GM23338 (cell line): ENCODE measurements around the gene MPST. TPM values are rescaled to one million over a fixed set of nuclear protein-coding genes. Genes with fewer than 3 reads are reported as not detected.

Experiments used
- ATAC-seq: fragments of 200-7000 bp; cut with Tn5 transposase; 3 replicates; pipeline ENCODE4 v1.9.1; 2020
- DNase-seq: peaks from one replicate; pipeline ENCODE4 v3.0.0-alpha.2; 2015; ENCODE audit warnings: low spot score
- H2AFZ ChIP-seq: fragments of 200-600 bp; sonication (generic); 2 replicates; pipeline ENCODE4 v1.8.0; 2016; ENCODE audit warnings: antibody characterized with exemption, mild to moderate bottlenecking, moderate library complexity
- H3F3A ChIP-seq: fragments of 200-600 bp; sonication (generic); replicated peaks from 2 replicates; pipeline ENCODE4 v1.8.0; 2017; ENCODE audit warnings: antibody characterized with exemption, mixed run types, low read depth
- H3K27ac ChIP-seq: fragments of 200-600 bp; sonication (generic); 2 replicates; pipeline ENCODE4 v1.6.1; 2016; ENCODE audit warnings: low read depth
- H3K27me3 ChIP-seq: fragments of 200-600 bp; sonication (generic); 2 replicates; pipeline ENCODE4 v1.8.0; 2016; ENCODE audit warnings: mild to moderate bottlenecking, mixed run types, moderate library complexity; ENCODE audit not compliant: insufficient read depth
- H3K36me3 ChIP-seq: fragments of 200-600 bp; sonication (generic); 2 replicates; pipeline ENCODE4 v1.8.0; 2016; ENCODE audit warnings: mild to moderate bottlenecking; ENCODE audit not compliant: insufficient read depth
- H3K4me1 ChIP-seq: fragments of 200-600 bp; sonication (generic); 2 replicates; pipeline ENCODE4 v1.8.0; 2016; ENCODE audit warnings: mild to moderate bottlenecking, moderate library complexity; ENCODE audit not compliant: insufficient read depth
- H3K4me2 ChIP-seq: fragments of 200-600 bp; sonication (generic); 2 replicates; pipeline ENCODE4 v1.7.1; 2017; ENCODE audit warnings: mixed run types
- H3K4me3 ChIP-seq: fragments of 200-600 bp; sonication (generic); 2 replicates; pipeline ENCODE4 v1.6.1; 2016; ENCODE audit warnings: mixed run types
- H3K79me2 ChIP-seq: fragments of 200-600 bp; sonication (generic); replicated peaks from 2 replicates; pipeline ENCODE4 v1.8.0; 2017; ENCODE audit warnings: mild to moderate bottlenecking; ENCODE audit not compliant: insufficient read depth
- H3K9me2 ChIP-seq: fragments of 200-600 bp; sonication (generic); 2 replicates; pipeline ENCODE4 v1.8.0; 2017; ENCODE audit not compliant: insufficient read depth
- H4K20me1 ChIP-seq: fragments of 200-600 bp; sonication (generic); replicated peaks from 2 replicates; pipeline ENCODE4 v1.8.0; 2017; ENCODE audit warnings: mild to moderate bottlenecking; ENCODE audit not compliant: insufficient read depth
- H3K27ac Mint-ChIP-seq: 2 replicates; pipeline ENCODE4 v1.8.0; 2020; ENCODE audit warnings: inconsistent platforms, mild to moderate bottlenecking, moderate library complexity, mixed read lengths
- H3K27me3 Mint-ChIP-seq: 3 replicates; pipeline ENCODE4 v1.8.0; 2022; ENCODE audit warnings: low read depth, mild to moderate bottlenecking, moderate library complexity, mixed read lengths, inconsistent platforms; ENCODE audit not compliant: insufficient read depth, poor library complexity
- H3K36me3 Mint-ChIP-seq: 3 replicates; pipeline ENCODE4 v1.8.0; 2021; ENCODE audit warnings: low read depth, mild to moderate bottlenecking, inconsistent platforms, moderate library complexity, mixed read lengths
- H3K4me1 Mint-ChIP-seq: 3 replicates; pipeline ENCODE4 v1.8.0; 2020; ENCODE audit warnings: mild to moderate bottlenecking, inconsistent platforms, mixed read lengths
- H3K4me3 Mint-ChIP-seq: 3 replicates; pipeline ENCODE4 v1.8.0; 2021; ENCODE audit warnings: moderate library complexity, mild to moderate bottlenecking, inconsistent platforms, mixed read lengths
- H3K9me3 Mint-ChIP-seq: 3 replicates; pipeline ENCODE4 v1.8.0; 2020; ENCODE audit warnings: moderate library complexity, mild to moderate bottlenecking, inconsistent platforms, mixed read lengths
- EZH2 ChIP-seq: fragments of 200-600 bp; sonication (generic); IDR thresholded peaks from one replicate; pipeline ENCODE4 v1.8.0; 2017; ENCODE audit warnings: antibody characterized with exemption, mild to moderate bottlenecking, low read depth; ENCODE audit not compliant: unreplicated experiment
- NANOG ChIP-seq: IDR thresholded peaks from 2 replicates; pipeline ENCODE4 v1.6.1; 2016; ENCODE audit warnings: antibody characterized with exemption, borderline replicate concordance
- POLR2AphosphoS5 ChIP-seq: IDR thresholded peaks from 2 replicates; pipeline ENCODE4 v1.6.1; 2016; ENCODE audit warnings: antibody characterized with exemption, low read depth
- ZNF114 ChIP-seq: fragments of 250-450 bp; sonication (Bioruptor Pico); IDR thresholded peaks from 2 replicates; pipeline ENCODE4 v1.5.0; 2020; ENCODE audit warnings: mild to moderate bottlenecking, moderate library complexity
- polyA plus RNA-seq: library from polyadenylated mRNA; unstranded; fragments of >200 nt; fragmentation: Nextera tagmentation; extraction: Ambion mirVana; gene quantifications from 2 replicates; pipeline ENCODE4 v1.2.1, GENCODE V29; 2016
- total RNA-seq: library from RNA; depleted of rRNA; stranded (reverse); fragments of >200 nt; shearing (Covaris generic); gene quantifications from 2 replicates; pipeline ENCODE4 v1.2.3, GENCODE V29; 2014
- TF ChIP-seq, protein P1 (sequence below): IDR thresholded peaks from 2 replicates; pipeline ENCODE4 v1.6.1; 2016; ENCODE audit warnings: antibody characterized with exemption
- TF ChIP-seq, protein P2 (sequence below): IDR thresholded peaks from one replicate; pipeline ENCODE4 v1.6.1; 2018; ENCODE audit warnings: antibody characterized with exemption; ENCODE audit not compliant: unreplicated experiment
- TF ChIP-seq, protein P3 (sequence below): fragments of 250-450 bp; sonication (Bioruptor Pico); IDR thresholded peaks from 2 replicates; pipeline ENCODE4 v1.5.0; 2020; ENCODE audit warnings: mild to moderate bottlenecking, moderate library complexity

Gene MPST
- total and polyA plus RNA-seq, 2 experiments from 2014 or later: 86.2 to 158 TPM

DNA sequence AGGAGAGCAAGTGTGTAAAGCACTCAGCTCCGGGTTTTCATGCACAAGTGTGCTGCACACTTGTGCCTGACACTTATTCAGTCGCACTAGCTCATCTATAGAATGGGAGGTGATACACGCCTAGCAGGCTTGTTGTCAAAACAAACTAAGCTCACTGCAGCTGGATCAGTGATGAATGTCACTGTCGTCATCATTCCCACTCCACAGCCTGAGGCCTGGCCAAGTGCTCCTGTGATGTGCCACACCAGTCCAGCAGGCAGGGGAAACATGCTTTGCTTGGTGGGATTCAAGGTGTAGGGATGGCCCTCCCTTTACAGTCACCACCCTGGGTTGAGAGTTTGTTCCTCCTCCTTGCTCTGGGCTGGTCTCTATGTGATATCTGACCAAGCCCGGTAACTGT, 6.8 kb downstream of the MPST start:
- H3K27me3 ChIP-seq: no peaks in the 10 kb centered on the region
- H3K36me3 ChIP-seq: peaks cover 3% of the 10 kb centered on the region; the same call in 1 of the 2 replicates
- no peak overlapping the region for H3K27ac ChIP-seq
- peaks cover 8% of the 10 kb centered on the region for H4K20me1 ChIP-seq
- Mint-ChIP-seq H3K4me3 (no peak overlapping the region), H3K9me3 (no peaks in the 10 kb centered on the region), H3K27me3 (peaks cover 15% of the 10 kb centered on the region), H3K36me3 (peaks cover 42% of the 10 kb centered on the region), H3K27ac (no peak overlapping the region), H3K4me1 (peaks cover 19% of the 10 kb centered on the region; the same call in 2 of the 3 replicates)
- ATAC-seq: no peak
- no peak overlapping the region for H3K4me2 ChIP-seq
- no peaks in the 10 kb centered on the region for H3K9me2 ChIP-seq
- TF ChIP-seq EZH2 (no peak), POLR2AphosphoS5 (no peak), NANOG (no peak), ZNF114 (CRISPR knock-in tag) (no peak)
- TF ChIP-seq, protein P1, sequence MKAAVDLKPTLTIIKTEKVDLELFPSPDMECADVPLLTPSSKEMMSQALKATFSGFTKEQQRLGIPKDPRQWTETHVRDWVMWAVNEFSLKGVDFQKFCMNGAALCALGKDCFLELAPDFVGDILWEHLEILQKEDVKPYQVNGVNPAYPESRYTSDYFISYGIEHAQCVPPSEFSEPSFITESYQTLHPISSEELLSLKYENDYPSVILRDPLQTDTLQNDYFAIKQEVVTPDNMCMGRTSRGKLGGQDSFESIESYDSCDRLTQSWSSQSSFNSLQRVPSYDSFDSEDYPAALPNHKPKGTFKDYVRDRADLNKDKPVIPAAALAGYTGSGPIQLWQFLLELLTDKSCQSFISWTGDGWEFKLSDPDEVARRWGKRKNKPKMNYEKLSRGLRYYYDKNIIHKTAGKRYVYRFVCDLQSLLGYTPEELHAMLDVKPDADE: no peak
- TF ChIP-seq, protein P2, sequence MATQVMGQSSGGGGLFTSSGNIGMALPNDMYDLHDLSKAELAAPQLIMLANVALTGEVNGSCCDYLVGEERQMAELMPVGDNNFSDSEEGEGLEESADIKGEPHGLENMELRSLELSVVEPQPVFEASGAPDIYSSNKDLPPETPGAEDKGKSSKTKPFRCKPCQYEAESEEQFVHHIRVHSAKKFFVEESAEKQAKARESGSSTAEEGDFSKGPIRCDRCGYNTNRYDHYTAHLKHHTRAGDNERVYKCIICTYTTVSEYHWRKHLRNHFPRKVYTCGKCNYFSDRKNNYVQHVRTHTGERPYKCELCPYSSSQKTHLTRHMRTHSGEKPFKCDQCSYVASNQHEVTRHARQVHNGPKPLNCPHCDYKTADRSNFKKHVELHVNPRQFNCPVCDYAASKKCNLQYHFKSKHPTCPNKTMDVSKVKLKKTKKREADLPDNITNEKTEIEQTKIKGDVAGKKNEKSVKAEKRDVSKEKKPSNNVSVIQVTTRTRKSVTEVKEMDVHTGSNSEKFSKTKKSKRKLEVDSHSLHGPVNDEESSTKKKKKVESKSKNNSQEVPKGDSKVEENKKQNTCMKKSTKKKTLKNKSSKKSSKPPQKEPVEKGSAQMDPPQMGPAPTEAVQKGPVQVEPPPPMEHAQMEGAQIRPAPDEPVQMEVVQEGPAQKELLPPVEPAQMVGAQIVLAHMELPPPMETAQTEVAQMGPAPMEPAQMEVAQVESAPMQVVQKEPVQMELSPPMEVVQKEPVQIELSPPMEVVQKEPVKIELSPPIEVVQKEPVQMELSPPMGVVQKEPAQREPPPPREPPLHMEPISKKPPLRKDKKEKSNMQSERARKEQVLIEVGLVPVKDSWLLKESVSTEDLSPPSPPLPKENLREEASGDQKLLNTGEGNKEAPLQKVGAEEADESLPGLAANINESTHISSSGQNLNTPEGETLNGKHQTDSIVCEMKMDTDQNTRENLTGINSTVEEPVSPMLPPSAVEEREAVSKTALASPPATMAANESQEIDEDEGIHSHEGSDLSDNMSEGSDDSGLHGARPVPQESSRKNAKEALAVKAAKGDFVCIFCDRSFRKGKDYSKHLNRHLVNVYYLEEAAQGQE: no peak
- TF ChIP-seq, protein P3, sequence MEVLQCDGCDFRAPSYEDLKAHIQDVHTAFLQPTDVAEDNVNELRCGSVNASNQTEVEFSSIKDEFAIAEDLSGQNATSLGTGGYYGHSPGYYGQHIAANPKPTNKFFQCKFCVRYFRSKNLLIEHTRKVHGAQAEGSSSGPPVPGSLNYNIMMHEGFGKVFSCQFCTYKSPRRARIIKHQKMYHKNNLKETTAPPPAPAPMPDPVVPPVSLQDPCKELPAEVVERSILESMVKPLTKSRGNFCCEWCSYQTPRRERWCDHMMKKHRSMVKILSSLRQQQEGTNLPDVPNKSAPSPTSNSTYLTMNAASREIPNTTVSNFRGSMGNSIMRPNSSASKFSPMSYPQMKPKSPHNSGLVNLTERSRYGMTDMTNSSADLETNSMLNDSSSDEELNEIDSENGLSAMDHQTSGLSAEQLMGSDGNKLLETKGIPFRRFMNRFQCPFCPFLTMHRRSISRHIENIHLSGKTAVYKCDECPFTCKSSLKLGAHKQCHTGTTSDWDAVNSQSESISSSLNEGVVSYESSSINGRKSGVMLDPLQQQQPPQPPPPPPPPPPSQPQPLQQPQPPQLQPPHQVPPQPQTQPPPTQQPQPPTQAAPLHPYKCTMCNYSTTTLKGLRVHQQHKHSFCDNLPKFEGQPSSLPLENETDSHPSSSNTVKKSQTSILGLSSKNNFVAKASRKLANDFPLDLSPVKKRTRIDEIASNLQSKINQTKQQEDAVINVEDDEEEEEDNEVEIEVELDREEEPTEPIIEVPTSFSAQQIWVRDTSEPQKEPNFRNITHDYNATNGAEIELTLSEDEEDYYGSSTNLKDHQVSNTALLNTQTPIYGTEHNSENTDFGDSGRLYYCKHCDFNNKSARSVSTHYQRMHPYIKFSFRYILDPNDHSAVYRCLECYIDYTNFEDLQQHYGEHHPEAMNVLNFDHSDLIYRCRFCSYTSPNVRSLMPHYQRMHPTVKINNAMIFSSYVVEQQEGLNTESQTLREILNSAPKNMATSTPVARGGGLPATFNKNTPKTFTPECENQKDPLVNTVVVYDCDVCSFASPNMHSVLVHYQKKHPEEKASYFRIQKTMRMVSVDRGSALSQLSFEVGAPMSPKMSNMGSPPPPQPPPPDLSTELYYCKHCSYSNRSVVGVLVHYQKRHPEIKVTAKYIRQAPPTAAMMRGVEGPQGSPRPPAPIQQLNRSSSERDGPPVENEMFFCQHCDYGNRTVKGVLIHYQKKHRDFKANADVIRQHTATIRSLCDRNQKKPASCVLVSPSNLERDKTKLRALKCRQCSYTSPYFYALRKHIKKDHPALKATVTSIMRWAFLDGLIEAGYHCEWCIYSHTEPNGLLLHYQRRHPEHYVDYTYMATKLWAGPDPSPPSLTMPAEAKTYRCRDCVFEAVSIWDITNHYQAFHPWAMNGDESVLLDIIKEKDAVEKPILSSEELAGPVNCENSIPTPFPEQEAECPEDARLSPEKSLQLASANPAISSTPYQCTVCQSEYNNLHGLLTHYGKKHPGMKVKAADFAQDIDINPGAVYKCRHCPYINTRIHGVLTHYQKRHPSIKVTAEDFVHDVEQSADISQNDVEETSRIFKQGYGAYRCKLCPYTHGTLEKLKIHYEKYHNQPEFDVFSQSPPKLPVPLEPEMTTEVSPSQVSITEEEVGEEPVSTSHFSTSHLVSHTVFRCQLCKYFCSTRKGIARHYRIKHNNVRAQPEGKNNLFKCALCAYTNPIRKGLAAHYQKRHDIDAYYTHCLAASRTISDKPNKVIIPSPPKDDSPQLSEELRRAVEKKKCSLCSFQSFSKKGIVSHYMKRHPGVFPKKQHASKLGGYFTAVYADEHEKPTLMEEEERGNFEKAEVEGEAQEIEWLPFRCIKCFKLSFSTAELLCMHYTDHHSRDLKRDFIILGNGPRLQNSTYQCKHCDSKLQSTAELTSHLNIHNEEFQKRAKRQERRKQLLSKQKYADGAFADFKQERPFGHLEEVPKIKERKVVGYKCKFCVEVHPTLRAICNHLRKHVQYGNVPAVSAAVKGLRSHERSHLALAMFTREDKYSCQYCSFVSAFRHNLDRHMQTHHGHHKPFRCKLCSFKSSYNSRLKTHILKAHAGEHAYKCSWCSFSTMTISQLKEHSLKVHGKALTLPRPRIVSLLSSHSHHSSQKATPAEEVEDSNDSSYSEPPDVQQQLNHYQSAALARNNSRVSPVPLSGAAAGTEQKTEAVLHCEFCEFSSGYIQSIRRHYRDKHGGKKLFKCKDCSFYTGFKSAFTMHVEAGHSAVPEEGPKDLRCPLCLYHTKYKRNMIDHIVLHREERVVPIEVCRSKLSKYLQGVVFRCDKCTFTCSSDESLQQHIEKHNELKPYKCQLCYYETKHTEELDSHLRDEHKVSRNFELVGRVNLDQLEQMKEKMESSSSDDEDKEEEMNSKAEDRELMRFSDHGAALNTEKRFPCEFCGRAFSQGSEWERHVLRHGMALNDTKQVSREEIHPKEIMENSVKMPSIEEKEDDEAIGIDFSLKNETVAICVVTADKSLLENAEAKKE: no peak
- H3K4me3 ChIP-seq: no peak overlapping the region
- no peak for DNase-seq
- no peak overlapping the region for H2AFZ ChIP-seq
- peaks cover 19% of the 10 kb centered on the region for H3K79me2 ChIP-seq
- peaks cover 10% of the 10 kb centered on the region; the same call in 1 of the 2 replicates for H3K4me1 ChIP-seq
- 0 out of 2 replicates have a peak, but pooled peaks cover 4% of the 10 kb centered on the region for H3F3A ChIP-seq
